NT2/D1 (cell line): ENCODE results near the gene SIGLEC15.

Experiments
- SUZ12 ChIP-seq: IDR thresholded peaks from 2 replicates; pipeline ENCODE4 v1.6.1; 2011; ENCODE audit not compliant: insufficient read length, insufficient read depth; ENCODE audit errors: extremely low read depth
- ZNF274 ChIP-seq: IDR thresholded peaks from 2 replicates; pipeline ENCODE4 v1.6.1; 2011; ENCODE audit warnings: mild to moderate bottlenecking, low read depth, low read length

GRCh38 chr18:45834306-45834705 lies 8.8 kb downstream of the SIGLEC15 start:
- TF ChIP-seq ZNF274 (no peak), SUZ12 (no peak)
